Muscle of leg (tissue), 11 donors: ENCODE measurements around the gene TRIM29. TPM values are rescaled to one million over a fixed set of nuclear protein-coding genes. Genes with fewer than 3 reads are reported as not detected.
"Not testable (repeated sequence)": the region's sequence is repeated elsewhere in the genome, so short reads cannot be mapped to it uniquely, and the experiment has no call there.

ENCODE experiments used
- DNase-seq: peaks from one replicate; pipeline ENCODE4 v3.0.0; 2013
- H3K27ac ChIP-seq: one replicate; pipeline ENCODE4 v1.5.1; 2013; ENCODE audit warnings: mild to moderate bottlenecking, low read length, control low read depth
- H3K27me3 ChIP-seq: one replicate; pipeline ENCODE4 v1.6.1; 2013; ENCODE audit warnings: low read length; ENCODE audit not compliant: control insufficient read depth, insufficient read depth
- H3K36me3 ChIP-seq: one replicate; pipeline ENCODE4 v1.6.1; 2013; ENCODE audit warnings: low read length; ENCODE audit not compliant: control insufficient read depth, insufficient read depth
- H3K4me1 ChIP-seq: one replicate; pipeline ENCODE4 v1.6.1; 2013; ENCODE audit warnings: low read length; ENCODE audit not compliant: control insufficient read depth, insufficient read depth
- H3K4me3 ChIP-seq: one replicate; pipeline ENCODE4 v1.5.1; 2013; ENCODE audit warnings: low read length, control low read depth
- H3K9me3 ChIP-seq: replicated peaks from 2 replicates; pipeline ENCODE4 v1.6.1; 2013; ENCODE audit warnings: low read depth, low read length; ENCODE audit not compliant: control insufficient read depth
- WGBS: methylation state at CpG from one replicate; pipeline ENCODE4 v1.1.5; 2013; ENCODE audit warnings: missing lambda C conversion rate; ENCODE audit not compliant: insufficient coverage; 5-methylcytosine and 5-hydroxymethylcytosine counted together
- polyA plus RNA-seq, 8 donors: library from polyadenylated mRNA; unstranded; fragments of 120-200 nt; gene quantifications; one replicate each; pipeline versions ENCODE4 v1.2.1 to v1.2.3, GENCODE V29; 2013; ENCODE audit warnings: inconsistent platforms in 1 of 8, low replicate concordance in 1 of 8; ENCODE audit not compliant: insufficient read length in 8 of 8, insufficient read depth in 1 of 8
- total RNA-seq: library from RNA; stranded (reverse); fragments of 120-200 nt; gene quantifications from one replicate; pipeline ENCODE4 v1.2.4, GENCODE V29; 2013

Gene TRIM29
- total and polyA plus RNA-seq, 9 donors: 0.30 to 44.3 (median 0.52) TPM

- no peak for DNase-seq
- Histone ChIP-seq H3K27me3 (peaks cover 28% of the 10 kb centered on the region), H3K9me3 (no peaks in the 10 kb centered on the region), H3K36me3 (no peaks in the 10 kb centered on the region), H3K4me1 (no peaks in the 10 kb centered on the region), H3K4me3 (no peak overlapping the region), H3K27ac (no peak overlapping the region)
- no CpG with 5 or more reads among the region's 3 CpGs for WGBS
Measured at GRCh38 chr11:120149246-120149645, 11.3 kb upstream of the TRIM29 start.

- Histone ChIP-seq H3K36me3 (no peaks in the 10 kb centered on the region), H3K27me3 (peaks cover 32% of the 10 kb centered on the region)
- WGBS: 40% methylated on average over 5 of the region's 5 CpGs
Measured at GRCh38 chr11:120147950-120148270, 10.0 kb upstream of the TRIM29 start.

GRCh38 chr11:120147094-120147949 lies 9.4 kb upstream of the TRIM29 start:
- no peaks in the 10 kb centered on the region for H3K4me1 ChIP-seq

More at GRCh38 chr11:120147950-120148270, 10.0 kb upstream of the TRIM29 start:
- Histone ChIP-seq H3K27ac (no peak overlapping the region), H3K4me3 (no peak overlapping the region), H3K4me1 (no peaks in the 10 kb centered on the region), H3K9me3 (no peaks in the 10 kb centered on the region)
- DNase-seq: no peak

GRCh38 chr11:120146413-120147093 lies 8.6 kb upstream of the TRIM29 start:
- no peak for DNase-seq
- Histone ChIP-seq H3K4me1 (no peaks in the 10 kb centered on the region), H3K27ac (no peak overlapping the region), H3K27me3 (peaks cover 38% of the 10 kb centered on the region), H3K36me3 (no peaks in the 10 kb centered on the region), H3K4me3 (no peak overlapping the region), H3K9me3 (no peaks in the 10 kb centered on the region)
- WGBS: 69% methylated on average over 14 of the region's 14 CpGs

More at GRCh38 chr11:120147094-120147949, 9.4 kb upstream of the TRIM29 start:
- Histone ChIP-seq H3K4me3 (no peak overlapping the region), H3K9me3 (no peaks in the 10 kb centered on the region), H3K27me3 (peaks cover 32% of the 10 kb centered on the region), H3K36me3 (no peaks in the 10 kb centered on the region), H3K27ac (no peak overlapping the region)
- 60% methylated on average over 16 of the region's 17 CpGs for WGBS
- no peak for DNase-seq

GRCh38 chr11:120144501-120144900 lies 6.6 kb upstream of the TRIM29 start:
- WGBS: 57% methylated on average over 8 of the region's 8 CpGs
- Histone ChIP-seq H3K9me3 (no peaks in the 10 kb centered on the region), H3K4me3 (no peak overlapping the region), H3K36me3 (no peaks in the 10 kb centered on the region), H3K27ac (no peak overlapping the region), H3K4me1 (no peaks in the 10 kb centered on the region), H3K27me3 (peaks cover 46% of the 10 kb centered on the region)
- DNase-seq: no peak

- H3K36me3 ChIP-seq, H3K4me3 ChIP-seq, DNase-seq, H3K4me1 ChIP-seq, H3K27ac ChIP-seq, H3K9me3 ChIP-seq: not testable (repeated sequence)
- no CpG with 5 or more reads among the region's 11 CpGs for WGBS
- peaks cover 52% of the 10 kb centered on the region for H3K27me3 ChIP-seq
Measured at GRCh38 chr11:120143472-120143871, 5.6 kb upstream of the TRIM29 start.

- no peaks in the 10 kb centered on the region for H3K4me1 ChIP-seq
- WGBS: 89% methylated on average over 3 of the region's 9 CpGs
- no peak overlapping the region for H3K4me3 ChIP-seq
- H3K36me3 ChIP-seq: no peaks in the 10 kb centered on the region
- no peaks in the 10 kb centered on the region for H3K9me3 ChIP-seq
- H3K27me3 ChIP-seq: peaks cover 46% of the 10 kb centered on the region
- no peak overlapping the region for H3K27ac ChIP-seq
- DNase-seq: no peak
Measured at GRCh38 chr11:120142441-120143100, 4.7 kb upstream of the TRIM29 start.

GRCh38 chr11:120141768-120142423 lies 4.0 kb upstream of the TRIM29 start:
- Histone ChIP-seq H3K36me3 (no peaks in the 10 kb centered on the region), H3K4me3 (no peak overlapping the region), H3K27me3 (peaks cover 40% of the 10 kb centered on the region), H3K27ac (no peak overlapping the region), H3K4me1 (no peaks in the 10 kb centered on the region), H3K9me3 (no peaks in the 10 kb centered on the region)
- 34% methylated on average over 3 of the region's 5 CpGs for WGBS
- no peak for DNase-seq

GRCh38 chr11:120141113-120141767 lies 3.3 kb upstream of the TRIM29 start:
- Histone ChIP-seq H3K27me3 (peaks cover 36% of the 10 kb centered on the region), H3K9me3 (no peaks in the 10 kb centered on the region), H3K4me1 (no peaks in the 10 kb centered on the region), H3K27ac (no peak overlapping the region), H3K36me3 (no peaks in the 10 kb centered on the region), H3K4me3 (no peak overlapping the region)
- WGBS: 100% methylated on average over 3 of the region's 5 CpGs
- DNase-seq: no peak
